Amniotic stem cell (primary cell): ENCODE measurements around the gene RBMS2.
"Not testable (repeated sequence)": the region's sequence is repeated elsewhere in the genome, so short reads cannot be mapped to it uniquely, and the experiment has no call there.

Experiments used
- DNase-seq: peaks from one replicate; lab custom pipeline; 2025; lab: John Stamatoyannopoulos, UW

RBMS2 gene

DNA sequence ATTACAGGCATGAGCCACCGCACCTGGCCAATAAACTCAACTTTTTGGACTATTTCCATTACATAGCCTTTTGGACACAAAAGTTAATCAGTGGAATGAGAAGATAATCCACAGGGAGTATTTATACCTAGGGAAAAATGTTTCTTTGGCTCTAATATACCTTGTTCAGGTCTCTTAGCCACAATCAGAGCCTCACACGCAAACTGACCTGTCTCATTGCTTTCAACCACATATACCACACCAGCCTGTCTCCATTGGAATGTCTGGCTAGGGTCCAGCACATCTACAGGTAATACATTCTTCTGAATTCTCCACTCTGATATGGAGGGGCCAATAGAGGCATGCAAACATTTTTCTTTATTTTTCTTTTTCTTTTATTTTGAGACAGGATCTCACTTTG is 3.8 kb upstream of the RBMS2 start:
- no peak for DNase-seq

DNA sequence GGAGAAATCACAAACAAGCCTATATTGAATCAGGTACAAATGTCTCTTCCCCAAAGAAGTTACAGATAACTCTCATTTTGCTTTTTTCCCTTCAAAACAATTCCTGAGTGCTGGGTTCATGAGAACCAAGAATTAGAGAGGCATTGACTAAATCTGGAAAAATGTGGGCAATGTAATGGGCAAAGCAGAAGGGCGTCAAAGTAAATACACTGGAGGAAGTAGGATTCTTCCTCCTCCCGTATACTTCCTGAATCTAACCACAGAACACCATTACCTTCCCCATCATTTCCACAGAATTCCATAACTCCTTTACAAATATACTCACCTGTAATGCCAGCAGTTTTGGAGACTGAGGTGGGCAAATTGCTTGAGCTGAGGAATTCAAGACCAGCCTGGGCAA is 3.0 kb upstream of the RBMS2 start:
- DNase-seq = no peak

- DNase-seq = no peak
Observed at GRCh38 chr12:56520048-56520447, 1.6 kb upstream of the RBMS2 start.

DNA sequence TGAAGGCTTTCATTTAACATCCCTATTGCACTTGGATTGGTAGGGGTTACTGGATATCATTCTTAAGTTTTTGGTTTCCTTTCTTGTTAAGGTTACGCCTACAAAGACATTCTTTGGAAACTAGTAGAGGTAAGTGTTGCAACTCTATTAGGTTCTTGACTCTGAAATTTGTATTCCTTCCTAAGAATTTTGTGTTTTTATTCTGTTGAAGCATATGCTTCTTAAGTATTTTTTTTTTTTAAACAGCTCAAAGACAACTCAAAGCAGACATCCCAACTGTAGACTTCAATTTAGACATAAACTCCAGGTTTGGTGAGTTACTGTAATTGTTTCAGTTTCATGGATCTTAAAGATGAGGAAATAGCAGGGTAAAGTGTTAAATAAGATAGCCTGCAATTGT is 1.1 kb upstream of the RBMS2 start:
- no peak for DNase-seq

DNA sequence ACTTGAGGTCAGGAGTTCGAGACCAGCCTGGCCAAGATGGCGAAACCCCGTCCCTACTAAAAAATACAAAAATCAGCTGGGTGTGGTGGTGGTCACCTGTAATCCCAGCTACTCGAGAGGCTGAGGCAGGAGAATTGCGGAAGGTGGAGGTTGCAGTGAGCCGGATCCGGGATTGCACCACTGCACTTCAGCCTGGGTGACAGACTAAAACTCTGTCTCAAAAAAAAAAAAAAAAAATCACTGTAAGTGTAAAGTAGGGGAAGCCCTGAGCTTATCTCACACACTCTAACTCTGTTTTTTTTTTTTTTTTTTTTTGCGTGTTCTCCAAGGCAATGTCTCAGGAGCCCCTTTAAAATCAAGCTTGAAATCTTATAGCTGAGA is 421 bp upstream of the RBMS2 start:
- DNase-seq = no peak

DNA sequence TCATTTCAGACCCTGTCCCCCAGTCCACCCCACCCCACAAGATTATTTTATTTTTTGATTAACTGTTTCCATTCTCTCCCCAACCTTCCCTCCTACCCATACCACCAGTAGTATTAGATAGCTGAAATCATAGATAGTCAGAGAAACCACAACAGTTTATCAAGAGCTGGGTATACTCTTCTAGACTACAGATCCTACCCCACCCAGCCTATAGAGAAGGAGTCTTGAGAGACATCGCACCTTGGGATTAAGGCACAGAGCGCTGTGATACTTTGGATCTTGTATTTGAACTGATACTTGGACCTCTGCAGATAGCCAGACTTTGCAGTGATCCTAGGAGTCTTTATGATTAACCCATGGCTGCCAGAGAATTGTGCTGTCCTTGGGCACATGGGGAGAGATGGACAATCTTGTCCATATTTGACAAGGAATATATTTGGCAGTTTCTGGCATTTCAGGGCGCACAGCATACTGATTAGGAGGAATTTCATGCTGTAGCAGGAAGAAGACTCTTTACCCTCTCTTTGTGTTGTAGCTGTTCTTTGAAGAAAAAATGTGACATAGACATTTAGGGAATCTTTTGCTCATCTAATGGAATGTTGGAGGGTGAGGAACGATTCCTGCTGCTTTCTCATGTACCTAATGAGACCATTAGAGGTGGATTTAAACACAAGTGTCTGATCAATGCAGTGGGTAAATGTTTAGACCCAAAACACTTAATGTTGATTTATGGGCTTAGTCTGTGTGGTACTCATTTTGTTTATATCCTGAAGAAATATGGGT is 982 bp downstream of the RBMS2 start:
- no peak for DNase-seq

DNA sequence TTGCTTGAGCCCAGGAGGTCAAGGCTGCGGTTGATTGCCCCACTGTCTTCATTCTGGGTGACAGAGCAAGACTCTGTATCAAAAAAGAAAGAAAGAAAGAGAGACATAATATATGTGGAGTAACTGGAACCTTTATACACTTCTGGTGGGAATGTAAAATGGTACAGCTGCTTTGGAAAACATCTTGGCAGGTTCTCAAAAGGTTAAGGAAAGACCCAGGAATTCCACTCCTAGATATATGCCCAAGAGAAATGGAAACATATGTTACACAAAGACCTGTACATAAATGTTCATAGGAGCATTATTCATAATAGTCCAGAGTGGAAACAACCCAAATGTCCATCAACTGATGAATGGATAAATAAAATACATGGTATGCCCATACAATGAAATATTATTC is 7.2 kb downstream of the RBMS2 start:
- DNase-seq = no peak

DNA sequence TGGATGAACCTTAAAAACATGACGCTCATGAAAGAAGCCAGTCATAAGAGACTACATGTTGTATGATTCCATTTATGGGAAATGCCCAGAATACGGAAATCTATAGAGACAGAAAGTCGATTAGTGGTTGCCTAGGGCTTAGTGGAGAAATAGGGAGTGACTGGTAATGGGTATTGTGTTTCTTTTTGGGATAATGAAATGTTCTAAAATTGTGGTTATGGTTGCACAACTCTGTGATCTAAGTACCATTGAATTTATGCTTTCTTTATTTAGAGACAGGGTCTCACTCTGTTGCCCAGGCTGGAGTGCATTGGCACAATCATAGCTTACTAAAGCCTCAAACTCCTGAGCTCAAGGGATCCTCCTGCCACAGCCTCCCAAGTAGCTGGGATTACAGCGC is 8.0 kb downstream of the RBMS2 start:
- no peak for DNase-seq

DNA sequence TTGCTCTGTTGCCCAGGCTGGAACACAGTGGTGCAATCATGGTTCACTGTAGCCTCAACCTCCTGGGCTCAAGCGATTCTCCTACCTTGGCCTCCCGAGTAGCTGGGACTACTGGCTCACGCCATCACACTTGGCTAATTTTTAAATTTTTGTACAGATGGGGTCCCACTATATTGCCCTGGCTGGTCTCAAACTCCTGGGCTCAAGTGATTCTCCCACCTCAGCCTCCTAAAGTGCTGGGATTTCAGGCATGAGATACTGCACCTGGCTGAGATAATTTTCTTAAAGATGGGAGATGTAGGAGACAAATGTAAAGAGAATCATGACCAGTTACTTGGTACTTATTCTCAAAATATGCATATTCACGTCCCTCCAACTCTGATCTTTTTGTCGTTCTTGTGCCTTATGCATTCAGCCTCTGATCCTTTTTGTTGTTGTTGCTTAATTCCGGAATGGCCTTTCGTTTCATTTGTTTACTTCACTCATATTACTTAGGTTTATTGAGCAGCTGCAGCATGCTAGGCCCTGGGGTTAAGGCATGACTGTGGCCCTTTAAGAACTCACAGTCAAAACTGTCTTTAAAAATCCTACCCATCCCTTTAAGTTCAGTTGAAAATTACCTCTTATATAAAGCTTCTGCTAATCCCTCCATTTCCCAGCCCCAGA is 8.9 kb downstream of the RBMS2 start:
- DNase-seq = no peak

DNA sequence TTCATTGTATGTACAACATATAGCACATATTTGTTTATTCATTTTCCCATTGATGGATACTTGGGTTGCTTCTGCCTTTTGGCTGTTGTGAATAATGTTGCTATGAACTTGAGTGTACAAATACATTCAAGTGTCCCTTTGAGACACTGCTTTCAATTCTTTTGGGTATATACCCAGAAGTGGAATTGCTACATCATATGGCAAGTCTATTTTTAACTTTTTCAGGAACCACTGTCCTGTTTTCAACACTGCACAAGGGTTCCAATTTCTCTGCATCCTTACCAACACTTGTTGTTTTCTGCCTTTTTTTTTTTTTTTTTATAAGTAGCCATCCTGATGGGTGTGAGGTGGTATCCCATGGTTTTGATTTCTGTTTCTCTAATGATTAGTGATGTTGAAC is 15.9 kb downstream of the RBMS2 start:
- no peak for DNase-seq

GRCh38 chr12:56541631-56542030 is 20.0 kb downstream of the RBMS2 start:
- DNase-seq = no peak

DNA sequence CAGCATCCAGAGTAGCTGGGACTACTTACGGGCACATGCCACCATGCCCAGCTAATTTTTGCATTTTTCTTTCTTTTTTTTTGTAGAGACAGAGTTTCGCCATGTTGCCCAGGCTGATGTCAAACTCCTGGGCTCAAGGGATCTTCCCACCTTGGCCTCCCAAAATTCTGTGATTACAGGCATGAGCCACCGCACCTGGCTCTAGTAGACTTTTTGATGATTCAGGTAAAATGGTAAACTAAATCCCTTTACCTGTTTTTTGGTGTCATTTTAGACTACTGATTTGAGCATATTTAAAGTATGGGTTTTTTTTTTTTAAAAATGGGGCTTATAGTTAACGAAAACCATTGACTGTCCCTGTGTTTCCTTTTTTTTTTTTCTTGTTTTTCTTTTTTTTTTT is 20.5 kb downstream of the RBMS2 start:
- DNase-seq = no peak

DNA sequence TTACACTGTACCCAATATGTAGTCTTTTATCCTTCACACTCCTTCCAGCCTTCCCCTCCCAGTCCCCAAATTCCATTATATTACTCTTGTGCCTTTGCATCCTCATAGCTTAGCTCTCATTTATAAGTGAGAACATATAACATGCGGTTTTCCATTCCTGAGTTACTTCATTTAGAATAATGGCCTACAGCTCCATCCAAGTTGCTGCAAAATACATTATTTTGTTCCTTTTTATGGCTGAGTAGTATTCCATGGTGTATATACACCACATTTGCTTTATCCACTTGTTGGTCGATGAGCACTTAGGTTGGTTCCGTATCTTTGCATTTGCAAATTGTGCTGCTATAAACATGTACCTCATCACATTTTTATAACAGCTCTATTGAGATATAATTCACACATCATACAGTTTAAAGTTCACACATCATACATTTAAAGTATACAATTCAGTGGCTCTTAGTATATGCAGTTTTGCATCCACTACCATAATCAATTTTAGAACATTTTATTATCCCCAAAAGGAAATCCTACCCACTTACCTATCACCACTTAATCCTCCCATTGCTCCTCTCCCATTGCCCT is 23.5 kb downstream of the RBMS2 start:
- no peak for DNase-seq

- no peak for DNase-seq
Observed at GRCh38 chr12:56546680-56547079, 25.1 kb downstream of the RBMS2 start.

GRCh38 chr12:56551070-56551469 is 29.4 kb downstream of the RBMS2 start:
- DNase-seq = no peak

DNA sequence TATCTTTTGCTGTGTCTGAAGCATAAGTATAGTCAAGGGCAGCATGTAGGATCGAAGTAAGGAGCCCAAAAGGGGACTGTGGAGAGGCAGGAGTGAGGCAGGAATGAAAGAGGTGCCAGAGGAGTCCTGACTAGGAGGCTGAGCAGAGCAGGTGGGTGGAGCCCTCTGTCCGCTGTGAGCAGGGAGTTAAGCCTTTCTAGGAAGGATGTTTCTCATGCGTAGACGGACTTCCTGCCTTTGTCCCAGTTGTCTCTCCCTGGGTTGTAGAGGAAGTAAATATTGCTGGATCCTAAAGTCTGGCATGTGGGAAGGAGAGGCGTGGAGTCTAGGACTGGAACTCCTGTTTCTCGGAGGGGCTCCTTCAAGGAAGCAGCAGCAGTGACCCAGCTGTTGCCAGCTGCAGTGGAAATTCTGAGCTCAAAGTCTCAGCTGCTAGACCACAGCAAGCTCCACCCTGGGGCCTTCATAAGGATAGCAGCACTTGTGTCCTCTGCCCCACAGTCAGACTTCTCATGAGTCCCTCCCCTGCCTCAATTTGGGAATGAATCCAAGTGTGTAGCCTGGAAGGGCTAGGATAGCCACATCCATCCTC is 44.0 kb downstream of the RBMS2 start:
- peak; percentile 52 for DNase-seq

DNA sequence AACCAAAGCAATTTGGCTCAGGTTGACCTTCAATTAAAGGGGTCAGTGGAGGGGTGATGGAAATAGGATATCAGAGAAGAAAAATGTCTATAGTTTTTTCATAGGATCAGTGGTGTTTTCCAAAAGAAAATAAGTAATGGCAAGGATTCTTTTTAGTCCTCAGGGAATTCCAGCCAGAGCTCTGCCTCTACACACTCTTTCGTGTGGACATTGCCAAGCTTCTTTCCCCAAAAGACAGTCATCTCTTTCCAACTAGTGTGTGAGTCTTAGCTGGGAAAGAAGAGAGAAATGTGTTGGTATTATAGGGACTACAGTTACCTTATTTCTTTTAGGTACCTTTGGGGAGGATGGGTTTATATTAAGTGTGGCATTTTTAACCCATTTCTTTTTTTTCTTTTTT is 46.5 kb downstream of the RBMS2 start:
- no peak for DNase-seq

- no peak for DNase-seq
Observed at GRCh38 chr12:56571121-56571520, 49.5 kb downstream of the RBMS2 start.

DNA sequence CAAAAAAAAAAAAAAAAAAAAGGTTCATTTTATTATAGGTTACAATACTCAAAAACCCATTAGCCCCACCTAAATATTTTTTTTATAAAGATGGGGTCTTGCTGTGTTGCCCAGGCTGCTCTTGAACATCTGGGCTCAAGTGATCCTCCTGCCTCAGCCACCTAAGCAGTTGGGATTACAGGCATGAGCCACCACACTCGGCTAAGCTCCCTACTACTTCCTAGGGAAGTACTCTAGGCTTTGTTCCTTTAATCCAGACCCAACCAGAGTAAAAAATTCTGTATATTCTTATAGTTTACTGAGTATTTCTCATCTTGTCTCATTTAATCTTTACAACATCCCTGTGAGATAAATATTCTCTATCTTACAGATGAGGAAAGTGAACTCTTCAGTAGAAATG is 50.7 kb downstream of the RBMS2 start:
- no peak for DNase-seq

GRCh38 chr12:56574210-56574609 is 52.6 kb downstream of the RBMS2 start:
- no peak for DNase-seq

GRCh38 chr12:56577248-56577647 is 55.6 kb downstream of the RBMS2 start:
- not testable (repeated sequence) for DNase-seq

DNA sequence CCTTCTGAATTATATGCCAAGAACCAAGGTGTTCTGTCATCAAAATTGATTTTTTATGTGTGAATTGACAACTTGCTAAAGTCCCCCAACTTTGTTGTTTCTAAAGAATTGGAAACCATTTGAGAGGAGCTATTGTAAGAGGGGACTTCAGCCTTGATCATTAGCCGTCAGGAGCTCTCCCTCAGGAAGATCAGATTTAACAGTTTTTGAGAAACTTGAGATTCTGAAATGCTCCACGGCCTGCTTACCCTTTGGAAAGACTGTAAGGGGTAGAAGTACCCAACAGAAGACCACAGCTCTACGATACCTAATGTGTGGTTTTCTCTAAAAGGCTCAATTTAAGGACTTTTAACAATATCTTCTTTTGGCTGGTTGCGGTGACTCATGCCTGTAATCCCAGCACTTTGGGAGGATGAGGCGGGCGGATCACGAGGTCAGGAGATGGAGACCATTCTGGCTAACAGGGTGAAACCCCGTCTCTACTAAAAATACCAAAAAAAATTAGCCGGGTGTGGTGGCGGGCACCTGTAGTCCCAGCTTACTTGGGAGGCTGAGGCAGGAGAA is 57.4 kb downstream of the RBMS2 start:
- no peak for DNase-seq
